Activated CD8-positive, alpha-beta T cell treated with anti-CD3 and anti-CD28 coated beads for 36 hours (primary cell): ENCODE measurements around the gene AKIP1. TPM values are rescaled to one million over a fixed set of nuclear protein-coding genes. Genes with fewer than 3 reads are reported as not detected.
"Not testable (repeated sequence)": the region's sequence is repeated elsewhere in the genome, so short reads cannot be mapped to it uniquely, and the experiment has no call there.

ENCODE experiments used
- ATAC-seq: fragments of 200-7000 bp; cut with Tn5 transposase; one replicate; pipeline ENCODE4 v1.10.0; 2021; ENCODE audit warnings: mild to moderate bottlenecking, moderate library complexity
- CTCF ChIA-PET: fragments of 350-600 bp; sonication (Branson Sonifier 250); formaldehyde crosslinking; loops from one replicate; lab custom pipeline; 2021; ENCODE audit warnings: antibody characterized with exemption; lab: Charles Lee
- POLR2A ChIA-PET: fragments of 350-600 bp; sonication (Branson Sonifier 250); formaldehyde crosslinking; loops from one replicate; lab custom pipeline; 2021; ENCODE audit warnings: antibody characterized with exemption; lab: Charles Lee
- DNase-seq: peaks from one replicate; pipeline ENCODE4 v3.0.0-alpha.2; 2020
- H3K27ac Mint-ChIP-seq: one replicate; pipeline ENCODE4 v1.8.0; 2021; ENCODE audit warnings: mild to moderate bottlenecking, mixed read lengths
- H3K27me3 Mint-ChIP-seq: one replicate; pipeline ENCODE4 v1.8.0; 2021; ENCODE audit warnings: mixed read lengths
- H3K36me3 Mint-ChIP-seq: one replicate; pipeline ENCODE4 v1.8.0; 2021; ENCODE audit warnings: low read depth, mixed read lengths
- H3K4me1 Mint-ChIP-seq: one replicate; pipeline ENCODE4 v1.8.0; 2021; ENCODE audit warnings: low read depth, mixed read lengths
- H3K4me3 Mint-ChIP-seq: one replicate; pipeline ENCODE4 v1.8.0; 2021; ENCODE audit warnings: mild to moderate bottlenecking, moderate library complexity, mixed read lengths
- H3K9me3 Mint-ChIP-seq: one replicate; pipeline ENCODE4 v1.8.0; 2021; ENCODE audit warnings: mixed read lengths
- intact Hi-C: fragments of 100-400 bp; cut with micrococcal nuclease; formaldehyde crosslinking; loops from one replicate; pipeline ENCODE4 v1.10.0; 2022
- total RNA-seq, 2 experiments: library from RNA; stranded (reverse); gene quantifications; one replicate each; pipeline ENCODE4 v1.2.3, GENCODE V29; 2021
- TF ChIP-seq, protein P1 (sequence below): fragments of 200-600 bp; IDR thresholded peaks from one replicate; pipeline ENCODE4 v1.8.0; 2022; ENCODE audit warnings: antibody characterized with exemption, mild to moderate bottlenecking

AKIP1 gene
- total RNA-seq, 2 experiments from 2014 or later: 27.8 to 28.2 TPM

DNA sequence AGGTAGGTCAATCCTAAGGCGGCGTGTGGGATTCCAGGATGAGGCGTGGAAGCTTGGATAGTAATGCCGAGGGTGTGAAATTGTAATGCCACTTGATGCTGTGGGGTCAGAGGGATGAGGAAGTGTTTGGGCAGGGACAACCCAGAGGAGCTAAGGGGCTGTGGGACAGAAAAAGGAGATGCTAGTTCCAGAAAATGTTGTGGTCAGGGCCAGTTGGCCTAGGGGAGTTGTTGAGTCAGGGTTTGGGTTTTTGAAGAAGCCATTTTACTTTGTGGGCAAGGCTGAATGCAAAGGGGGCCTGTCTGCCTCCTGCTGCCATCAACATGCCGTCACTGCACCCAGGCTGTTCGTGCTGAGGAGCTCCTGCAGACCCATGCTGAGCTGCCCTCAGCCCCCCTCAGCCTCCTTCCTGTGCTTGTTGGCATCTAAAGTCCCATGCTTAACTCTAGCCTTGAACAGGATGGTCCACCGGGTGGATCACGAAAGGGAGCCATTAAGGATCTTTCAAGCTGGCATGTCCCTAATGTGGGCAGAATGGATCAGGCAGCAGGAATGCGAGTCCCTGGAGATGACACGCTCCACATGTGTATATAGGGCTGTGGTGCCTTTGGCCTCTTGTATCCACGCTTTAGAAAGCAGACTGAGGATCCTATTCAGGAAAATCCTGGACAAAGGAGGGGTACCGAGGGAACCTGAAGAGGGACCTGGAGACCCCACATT is 19.6 kb downstream of the AKIP1 start:
- intact Hi-C loops: no loop called here
- no peaks in the 10 kb centered on the region for H3K36me3 Mint-ChIP-seq
- DNase-seq: no peak
- no peak overlapping the region for H3K4me3 Mint-ChIP-seq
- TF ChIP-seq, protein P1, sequence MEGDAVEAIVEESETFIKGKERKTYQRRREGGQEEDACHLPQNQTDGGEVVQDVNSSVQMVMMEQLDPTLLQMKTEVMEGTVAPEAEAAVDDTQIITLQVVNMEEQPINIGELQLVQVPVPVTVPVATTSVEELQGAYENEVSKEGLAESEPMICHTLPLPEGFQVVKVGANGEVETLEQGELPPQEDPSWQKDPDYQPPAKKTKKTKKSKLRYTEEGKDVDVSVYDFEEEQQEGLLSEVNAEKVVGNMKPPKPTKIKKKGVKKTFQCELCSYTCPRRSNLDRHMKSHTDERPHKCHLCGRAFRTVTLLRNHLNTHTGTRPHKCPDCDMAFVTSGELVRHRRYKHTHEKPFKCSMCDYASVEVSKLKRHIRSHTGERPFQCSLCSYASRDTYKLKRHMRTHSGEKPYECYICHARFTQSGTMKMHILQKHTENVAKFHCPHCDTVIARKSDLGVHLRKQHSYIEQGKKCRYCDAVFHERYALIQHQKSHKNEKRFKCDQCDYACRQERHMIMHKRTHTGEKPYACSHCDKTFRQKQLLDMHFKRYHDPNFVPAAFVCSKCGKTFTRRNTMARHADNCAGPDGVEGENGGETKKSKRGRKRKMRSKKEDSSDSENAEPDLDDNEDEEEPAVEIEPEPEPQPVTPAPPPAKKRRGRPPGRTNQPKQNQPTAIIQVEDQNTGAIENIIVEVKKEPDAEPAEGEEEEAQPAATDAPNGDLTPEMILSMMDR: no peak
- ChIA-PET CTCF (no interaction called here), POLR2A (interaction anchor here (0.6 kb wide), 1 partner anchor 27 kb away, joined by 3 read pairs; no protein-coding TSS in a partner anchor)
- H3K27ac Mint-ChIP-seq: no peak overlapping the region
- H3K4me1 Mint-ChIP-seq: no peaks in the 10 kb centered on the region
- no peaks in the 10 kb centered on the region for H3K9me3 Mint-ChIP-seq
- ATAC-seq: no peak
- H3K27me3 Mint-ChIP-seq: no peaks in the 10 kb centered on the region

DNA sequence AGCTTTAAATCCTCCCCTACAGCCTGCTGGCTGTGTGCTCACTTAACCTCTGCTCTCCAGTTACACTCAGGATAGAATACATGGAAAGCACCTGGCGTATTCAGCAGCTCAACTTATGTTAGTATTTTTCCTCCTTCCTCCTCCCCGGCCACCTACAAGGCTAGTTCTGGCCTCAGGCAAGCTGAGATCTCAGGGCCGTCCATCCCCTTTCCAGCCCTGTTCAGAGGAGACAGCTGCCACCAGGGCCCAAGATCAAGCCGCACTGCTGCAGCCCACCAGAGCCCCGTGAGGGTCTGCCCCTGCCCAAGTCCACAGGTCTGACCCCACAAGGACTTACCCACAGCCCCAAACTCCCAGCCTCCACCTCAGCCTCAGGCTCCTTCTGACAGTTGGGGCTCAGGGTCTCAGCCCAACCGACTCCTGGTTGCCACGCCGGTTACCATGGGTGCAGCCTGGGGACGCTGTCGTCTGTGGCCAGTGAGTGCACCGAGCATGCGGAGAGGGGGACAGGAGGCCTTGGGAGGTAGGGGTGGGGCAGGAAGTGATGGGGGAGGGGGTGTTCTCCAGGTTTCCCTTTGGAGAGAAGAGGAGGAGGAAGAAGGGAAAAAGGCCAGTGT is 21.7 kb downstream of the AKIP1 start, which contains the start of gene C11orf16:
Gene C11orf16 (minus strand): TSS at position 384 of the 617 bp plus-strand sequence. CDS start 639 bp downstream, outside the sequence.
- Mint-ChIP-seq H3K27me3 (no peaks in the 10 kb centered on the region), H3K4me1 (peaks cover 3% of the 10 kb centered on the region), H3K27ac (no peak within 1 kb of the TSS), H3K9me3 (no peaks in the 10 kb centered on the region), H3K4me3 (no peak within 1 kb of the TSS), H3K36me3 (no peaks in the 10 kb centered on the region)
- TF ChIP-seq, protein P1: no peak
- DNase-seq (no peak), ATAC-seq (no peak)
- POLR2A ChIA-PET: no interaction called here
- intact Hi-C loops: no loop called here
- CTCF ChIA-PET: no interaction called here

DNA sequence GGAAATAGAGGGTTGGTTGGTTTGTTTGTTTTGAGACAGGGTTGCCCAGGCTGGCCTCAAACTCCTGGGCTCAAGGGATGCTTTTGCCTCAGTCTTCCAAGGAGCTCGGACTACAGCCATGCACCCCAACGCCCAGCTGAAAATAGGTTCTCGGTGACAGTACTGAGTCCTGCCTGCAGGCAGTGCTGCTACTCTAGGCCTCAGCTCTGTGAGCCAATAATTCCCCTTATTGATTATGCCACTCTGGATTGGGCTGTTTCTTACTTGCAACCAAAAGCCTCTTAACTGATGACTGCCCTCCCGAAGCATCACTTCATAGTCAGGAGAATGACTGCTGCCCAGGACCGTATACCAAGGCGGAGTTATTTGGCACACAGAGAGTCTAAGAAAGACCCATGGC is 22.9 kb downstream of the AKIP1 start:
- Mint-ChIP-seq H3K4me1 (peaks cover 3% of the 10 kb centered on the region), H3K9me3 (no peaks in the 10 kb centered on the region), H3K27me3 (no peaks in the 10 kb centered on the region), H3K27ac (no peak overlapping the region), H3K4me3 (no peak overlapping the region), H3K36me3 (no peaks in the 10 kb centered on the region)
- ChIA-PET POLR2A (no interaction called here), CTCF (no interaction called here)
- TF ChIP-seq, protein P1: no peak
- ATAC-seq (no peak), DNase-seq (no peak)
- intact Hi-C loops: no loop called here

DNA sequence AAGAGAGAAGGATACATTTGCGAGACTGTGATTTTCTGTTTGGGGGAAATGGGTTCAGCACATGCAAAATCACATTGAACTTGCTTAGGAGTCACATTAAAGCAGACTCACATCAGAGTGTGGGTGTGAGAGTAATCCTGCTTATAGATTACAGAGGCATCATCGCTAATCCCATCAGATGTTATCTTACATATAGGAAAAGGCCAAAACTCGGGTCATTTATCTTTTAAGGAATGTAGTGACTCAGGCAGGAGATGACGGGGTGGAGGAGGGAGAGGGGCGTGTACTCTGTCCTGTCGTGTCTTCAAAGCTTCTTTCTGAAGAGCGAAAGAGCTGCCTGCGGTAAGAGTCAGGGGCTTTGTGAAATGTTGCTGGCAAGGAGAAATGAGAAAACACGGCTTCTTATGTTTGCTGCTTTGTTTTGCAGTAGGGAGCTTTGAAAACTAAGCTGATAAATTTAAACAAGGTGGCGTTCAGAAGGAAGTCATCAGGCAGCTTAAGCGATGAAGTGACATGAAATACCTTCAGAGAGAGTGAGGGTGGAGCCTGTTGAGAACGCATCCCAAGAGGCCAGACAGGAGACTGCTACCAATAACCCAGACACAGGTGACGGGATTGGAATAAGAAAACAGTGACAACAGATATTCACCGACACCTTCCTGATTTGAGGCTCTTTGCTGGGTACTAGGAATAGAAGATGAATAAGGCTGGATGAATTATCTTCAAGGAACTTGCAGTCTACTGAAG is 23.9 kb downstream of the AKIP1 start:
- intact Hi-C loops: no loop called here
- no peak for ATAC-seq
- Mint-ChIP-seq H3K4me1 (peaks cover 3% of the 10 kb centered on the region), H3K4me3 (no peak overlapping the region), H3K36me3 (no peaks in the 10 kb centered on the region), H3K9me3 (no peaks in the 10 kb centered on the region), H3K27me3 (no peaks in the 10 kb centered on the region), H3K27ac (no peak overlapping the region)
- CTCF ChIA-PET: interaction anchor here (1.0 to 2.3 kb wide), 3 partner anchors 21 to 202 kb away, joined by 4 to 11 read pairs (median 6); no protein-coding TSS in a partner anchor
- no peak for DNase-seq
- TF ChIP-seq, protein P1: no peak
- POLR2A ChIA-PET: no interaction called here

DNA sequence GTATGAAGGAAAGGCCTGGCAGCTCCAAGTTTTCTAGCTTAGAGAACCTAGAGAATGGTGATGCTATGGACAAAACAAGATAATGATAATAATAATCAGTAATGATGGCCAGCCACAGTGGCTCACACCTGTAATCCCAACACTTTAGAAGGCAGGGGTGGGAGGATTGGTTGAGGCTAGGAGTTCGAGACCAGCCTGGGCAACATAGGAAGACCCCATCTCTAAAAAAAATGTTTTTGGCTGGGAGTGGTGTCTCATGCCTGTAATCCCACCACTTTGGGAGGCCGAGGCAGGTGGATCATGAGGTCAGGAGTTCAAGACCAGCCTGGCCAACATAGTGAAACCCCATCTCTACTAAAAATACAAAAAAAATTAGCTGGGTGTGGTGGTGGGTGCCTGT is 24.8 kb downstream of the AKIP1 start:
- H3K27ac Mint-ChIP-seq, POLR2A ChIA-PET, intact Hi-C loops, H3K4me3 Mint-ChIP-seq, H3K4me1 Mint-ChIP-seq, H3K27me3 Mint-ChIP-seq, H3K9me3 Mint-ChIP-seq, DNase-seq, H3K36me3 Mint-ChIP-seq, ATAC-seq: not testable (repeated sequence)
- CTCF ChIA-PET: interaction anchor here (1.0 to 2.3 kb wide), 3 partner anchors 22 to 202 kb away, joined by 4 to 11 read pairs (median 6); no protein-coding TSS in a partner anchor
